Measurements from ENCODE around the gene HS2ST1. TPM values are rescaled to one million over a fixed set of nuclear protein-coding genes. Genes with fewer than 3 reads are reported as not detected.
A peak's percentile ranks its signal among the peaks of the same experiment; 100 is the strongest.

Gene HS2ST1
- total RNA-seq, 2 donors from 2014 or later = 6.5 to 10.4 TPM

DNA sequence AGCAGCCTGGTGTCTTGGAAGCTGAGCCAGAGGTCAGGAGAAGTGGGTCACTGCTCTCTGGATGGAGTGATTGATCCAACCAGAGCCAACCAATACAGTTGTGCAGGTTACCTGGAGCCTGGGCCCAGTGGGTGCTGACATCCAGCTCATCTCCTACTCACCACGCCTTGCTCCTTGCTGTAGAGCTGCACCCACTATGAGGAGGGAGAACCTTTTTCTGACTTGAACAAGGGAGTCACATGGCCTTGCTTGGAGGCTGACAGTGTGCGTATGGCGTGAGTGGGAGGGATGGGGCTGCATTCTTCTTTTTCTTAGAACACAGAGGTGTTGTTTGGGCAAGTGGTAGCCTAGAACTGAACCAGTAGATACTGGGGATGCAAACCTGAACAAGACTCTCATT lies 213.1 kb downstream of the HS2ST1 start:
- Histone ChIP-seq H3K4me3 (no peak overlapping the region), H3K27me3 (replicated peaks; ENCODE audit: insufficient read depth) (no peaks in the 10 kb centered on the region), H3K4me1 (ENCODE audit: control insufficient read depth in 1 of 2, low read depth in 2 of 2) (peaks cover 0 to 7% of the 10 kb centered on the region in 2 donors), H3K36me3 (no peaks in the 10 kb centered on the region), H3K27ac (no peak overlapping the region), H3K9me3 (no peaks in the 10 kb centered on the region)
- no peak for DNase-seq (ENCODE audit: low spot score)
- TF ChIP-seq, protein P1, sequence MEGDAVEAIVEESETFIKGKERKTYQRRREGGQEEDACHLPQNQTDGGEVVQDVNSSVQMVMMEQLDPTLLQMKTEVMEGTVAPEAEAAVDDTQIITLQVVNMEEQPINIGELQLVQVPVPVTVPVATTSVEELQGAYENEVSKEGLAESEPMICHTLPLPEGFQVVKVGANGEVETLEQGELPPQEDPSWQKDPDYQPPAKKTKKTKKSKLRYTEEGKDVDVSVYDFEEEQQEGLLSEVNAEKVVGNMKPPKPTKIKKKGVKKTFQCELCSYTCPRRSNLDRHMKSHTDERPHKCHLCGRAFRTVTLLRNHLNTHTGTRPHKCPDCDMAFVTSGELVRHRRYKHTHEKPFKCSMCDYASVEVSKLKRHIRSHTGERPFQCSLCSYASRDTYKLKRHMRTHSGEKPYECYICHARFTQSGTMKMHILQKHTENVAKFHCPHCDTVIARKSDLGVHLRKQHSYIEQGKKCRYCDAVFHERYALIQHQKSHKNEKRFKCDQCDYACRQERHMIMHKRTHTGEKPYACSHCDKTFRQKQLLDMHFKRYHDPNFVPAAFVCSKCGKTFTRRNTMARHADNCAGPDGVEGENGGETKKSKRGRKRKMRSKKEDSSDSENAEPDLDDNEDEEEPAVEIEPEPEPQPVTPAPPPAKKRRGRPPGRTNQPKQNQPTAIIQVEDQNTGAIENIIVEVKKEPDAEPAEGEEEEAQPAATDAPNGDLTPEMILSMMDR (IDR thresholded peaks at IDR 0.05) = no peak
- no peak for ATAC-seq (ENCODE audit: insufficient number of reproducible peaks, low FRiP score, low read depth)

DNA sequence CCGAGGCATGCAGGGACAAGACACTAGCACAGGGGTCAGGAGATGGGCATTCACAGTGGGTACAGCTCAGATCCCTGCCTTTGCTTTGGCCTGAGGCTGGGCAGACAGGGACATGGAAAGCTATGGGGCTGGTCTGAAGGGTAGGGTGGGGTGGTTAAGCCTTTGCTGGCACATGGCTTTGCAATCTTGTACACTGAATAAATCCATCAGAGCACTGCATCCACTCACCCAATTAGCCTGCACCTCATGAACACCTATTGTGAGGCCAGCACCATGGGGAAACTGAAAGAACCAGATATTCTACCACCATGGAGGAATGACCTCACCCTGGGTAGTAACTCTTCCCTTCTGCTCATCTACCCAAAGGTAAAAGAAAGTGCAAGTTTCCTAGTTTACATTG lies 214.6 kb downstream of the HS2ST1 start:
- peaks cover 0 to 7% of the 10 kb centered on the region in 2 donors for H3K4me1 ChIP-seq (ENCODE audit: control insufficient read depth in 1 of 2, low read depth in 2 of 2)
- H3K27me3 ChIP-seq (replicated peaks; ENCODE audit: insufficient read depth) = no peaks in the 10 kb centered on the region
- H3K36me3 ChIP-seq = no peaks in the 10 kb centered on the region
- no peak for DNase-seq (ENCODE audit: low spot score)
- H3K9me3 ChIP-seq = no peaks in the 10 kb centered on the region
- H3K27ac ChIP-seq = no peak overlapping the region
- TF ChIP-seq, protein P1 (IDR thresholded peaks at IDR 0.05) = no peak
- H3K4me3 ChIP-seq = no peak overlapping the region
- ATAC-seq (ENCODE audit: insufficient number of reproducible peaks, low FRiP score, low read depth) = no peak

DNA sequence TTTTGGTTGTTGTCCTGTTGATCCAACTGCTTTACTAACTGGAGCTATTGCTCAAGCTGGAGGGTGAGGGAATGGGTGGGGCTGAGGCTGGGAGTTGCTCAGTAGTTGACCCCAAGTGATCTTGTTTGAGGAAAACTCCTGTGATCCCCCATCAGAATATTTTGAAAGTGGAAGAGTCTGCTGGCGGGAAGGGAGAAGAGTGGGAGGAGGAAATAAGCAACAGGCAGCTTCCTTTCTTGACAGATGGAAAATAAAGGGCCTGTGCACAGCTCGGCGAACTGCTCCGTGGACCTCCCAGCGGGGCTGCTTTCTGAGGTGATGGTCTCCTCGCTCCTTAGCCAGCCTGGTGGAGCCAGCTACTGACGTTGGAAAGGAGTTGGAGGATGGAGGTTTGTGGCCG lies 215.2 kb downstream of the HS2ST1 start:
- no peak overlapping the region for H3K4me3 ChIP-seq
- DNase-seq (ENCODE audit: low spot score) (no peak), ATAC-seq (ENCODE audit: insufficient number of reproducible peaks, low FRiP score, low read depth) (no peak)

DNA sequence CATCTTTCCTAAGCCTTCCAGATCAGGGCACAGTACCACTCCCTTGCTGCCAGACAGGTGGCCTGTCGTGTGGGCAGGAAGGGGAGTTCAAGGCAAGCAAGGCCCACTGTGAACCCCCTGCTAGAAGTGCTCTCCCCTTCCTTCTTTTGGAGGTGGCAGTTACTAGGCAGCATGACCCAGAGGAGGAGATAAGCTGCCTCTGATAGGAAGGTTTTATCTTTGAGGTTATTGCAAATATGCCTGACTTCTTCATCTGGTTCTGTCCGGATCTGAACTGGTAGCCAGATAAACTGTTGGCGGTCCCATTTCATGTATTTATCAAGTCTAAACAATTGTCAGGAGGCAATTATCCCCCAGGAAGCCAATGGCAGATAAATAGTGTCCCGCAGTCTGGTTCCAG lies 216.0 kb downstream of the HS2ST1 start:
- Histone ChIP-seq H3K4me3 (no peak overlapping the region), H3K27ac (no peak overlapping the region), H3K4me1 (ENCODE audit: control insufficient read depth in 1 of 2, low read depth in 2 of 2) (peaks cover 0 to 7% of the 10 kb centered on the region in 2 donors)

More for the DNA sequence above, 215.2 kb downstream of the HS2ST1 start:
- TF ChIP-seq, protein P1 (IDR thresholded peaks at IDR 0.05) = no peak
- Histone ChIP-seq H3K27me3 (replicated peaks; ENCODE audit: insufficient read depth) (no peaks in the 10 kb centered on the region), H3K36me3 (no peaks in the 10 kb centered on the region), H3K9me3 (no peaks in the 10 kb centered on the region), H3K27ac (no peak overlapping the region), H3K4me1 (ENCODE audit: control insufficient read depth in 1 of 2, low read depth in 2 of 2) (peaks cover 0 to 7% of the 10 kb centered on the region in 2 donors)

DNA sequence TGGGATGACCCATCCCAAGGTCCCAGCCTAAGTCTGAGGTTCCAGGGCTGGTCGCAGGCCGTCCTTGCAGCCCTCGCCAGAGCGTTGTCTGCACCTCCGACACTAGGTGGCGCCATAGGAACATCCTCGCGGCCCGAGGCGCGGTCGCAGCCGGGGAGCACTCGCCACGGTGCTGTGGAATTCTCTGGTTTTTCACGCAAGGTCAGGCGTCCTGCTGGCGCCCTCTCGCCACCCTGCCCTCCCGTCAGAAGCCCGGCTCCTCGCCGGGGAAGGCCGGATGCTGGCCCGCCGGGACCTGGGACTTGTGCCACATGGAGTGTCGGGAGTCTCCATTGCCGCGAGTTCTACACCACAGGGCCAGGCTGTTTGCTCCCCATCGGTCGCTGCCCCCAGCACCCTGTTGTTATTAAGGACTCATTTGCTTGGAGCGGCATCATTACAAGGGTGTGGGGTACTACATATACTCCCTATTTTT lies 217.4 kb downstream of the HS2ST1 start:
- no peaks in the 10 kb centered on the region for H3K9me3 ChIP-seq
- peaks cover 0 to 7% of the 10 kb centered on the region in 2 donors for H3K4me1 ChIP-seq (ENCODE audit: control insufficient read depth in 1 of 2, low read depth in 2 of 2)
- DNase-seq (ENCODE audit: low spot score) = no peak
- no peaks in the 10 kb centered on the region for H3K36me3 ChIP-seq
- peak; percentile 76 for ATAC-seq (ENCODE audit: insufficient number of reproducible peaks, low FRiP score, low read depth)
- no peaks in the 10 kb centered on the region for H3K27me3 ChIP-seq (replicated peaks; ENCODE audit: insufficient read depth)
- H3K4me3 ChIP-seq = peak overlapping the region; percentile 67
- H3K27ac ChIP-seq = peak overlapping the region; percentile 15 to 56
- TF ChIP-seq, protein P1 (IDR thresholded peaks at IDR 0.05) = peak; percentile 89

More for the DNA sequence above, 216.0 kb downstream of the HS2ST1 start:
- ATAC-seq (ENCODE audit: insufficient number of reproducible peaks, low FRiP score, low read depth) = no peak
- TF ChIP-seq, protein P1 (IDR thresholded peaks at IDR 0.05) = no peak
- no peak for DNase-seq (ENCODE audit: low spot score)
- no peaks in the 10 kb centered on the region for H3K27me3 ChIP-seq (replicated peaks; ENCODE audit: insufficient read depth)
- no peaks in the 10 kb centered on the region for H3K36me3 ChIP-seq
- H3K9me3 ChIP-seq = no peaks in the 10 kb centered on the region

Data from thoracic aorta (tissue), 2 donors.